ENCODE data around the gene MGAT4D.

DNA sequence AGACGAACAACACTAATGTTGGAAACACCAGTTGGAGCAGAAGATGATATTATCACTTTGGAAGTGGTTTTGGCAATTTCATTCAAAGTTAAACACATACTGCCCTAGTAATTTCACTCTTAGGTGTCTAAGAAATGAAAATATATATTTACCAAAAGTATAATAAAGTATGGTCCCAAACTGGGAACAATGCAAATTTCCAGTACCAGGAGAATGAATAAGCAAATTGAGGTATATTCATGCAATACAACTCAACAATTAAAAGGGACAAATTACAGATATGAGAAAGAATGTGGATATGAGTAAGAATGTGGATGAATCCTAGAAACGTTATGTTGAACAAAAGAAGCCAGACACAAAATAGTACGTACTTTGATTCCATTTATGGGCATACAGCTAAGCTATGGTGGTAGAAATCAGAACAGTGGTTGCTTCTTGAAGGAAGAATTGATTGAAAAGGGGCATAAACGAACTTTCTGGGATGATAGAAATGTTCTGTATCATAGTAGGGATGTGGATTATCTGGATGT, 35.9 kb upstream of the MGAT4D start:
- TF ChIP-seq, protein P1, sequence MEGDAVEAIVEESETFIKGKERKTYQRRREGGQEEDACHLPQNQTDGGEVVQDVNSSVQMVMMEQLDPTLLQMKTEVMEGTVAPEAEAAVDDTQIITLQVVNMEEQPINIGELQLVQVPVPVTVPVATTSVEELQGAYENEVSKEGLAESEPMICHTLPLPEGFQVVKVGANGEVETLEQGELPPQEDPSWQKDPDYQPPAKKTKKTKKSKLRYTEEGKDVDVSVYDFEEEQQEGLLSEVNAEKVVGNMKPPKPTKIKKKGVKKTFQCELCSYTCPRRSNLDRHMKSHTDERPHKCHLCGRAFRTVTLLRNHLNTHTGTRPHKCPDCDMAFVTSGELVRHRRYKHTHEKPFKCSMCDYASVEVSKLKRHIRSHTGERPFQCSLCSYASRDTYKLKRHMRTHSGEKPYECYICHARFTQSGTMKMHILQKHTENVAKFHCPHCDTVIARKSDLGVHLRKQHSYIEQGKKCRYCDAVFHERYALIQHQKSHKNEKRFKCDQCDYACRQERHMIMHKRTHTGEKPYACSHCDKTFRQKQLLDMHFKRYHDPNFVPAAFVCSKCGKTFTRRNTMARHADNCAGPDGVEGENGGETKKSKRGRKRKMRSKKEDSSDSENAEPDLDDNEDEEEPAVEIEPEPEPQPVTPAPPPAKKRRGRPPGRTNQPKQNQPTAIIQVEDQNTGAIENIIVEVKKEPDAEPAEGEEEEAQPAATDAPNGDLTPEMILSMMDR (IDR thresholded peaks at IDR 0.05; ENCODE audit: insufficient read depth, low read depth, low read length): no peak
- no peak for TF ChIP-seq EZH2 (IDR thresholded peaks at IDR 0.05; ENCODE audit: insufficient read depth, low read length)

All from astrocyte (in vitro differentiated cells and primary cell).